A549 (cell line): ENCODE data around the gene PATJ. TPM values are rescaled to one million over a fixed set of nuclear protein-coding genes. Genes with fewer than 3 reads are reported as not detected.

Experiments
- ATAC-seq, 2 experiments: fragments of 200-7000 bp in 1 of 2; fragments of >200 bp in 1 of 2; cut with Nextera tagmentation in 1 of 2; cut with Tn5 transposase in 1 of 2; 3 replicates each; pipeline versions ENCODE4 v1.8.0 to v1.9.1; 2018 to 2020; ENCODE audit warnings: mild to moderate bottlenecking in 1 of 2, moderate library complexity in 1 of 2
- CTCF ChIA-PET: fragments of 300-600 bp; sonication (Branson Sonifier 250); formaldehyde crosslinking; extraction: SDS; loops from one replicate; lab custom pipeline; 2021; ENCODE audit warnings: antibody characterized with exemption, inconsistent platforms; lab: Yijun Ruan, JAX
- POLR2A ChIA-PET: fragments of 350-600 bp; formaldehyde crosslinking; extraction: SDS; loops from one replicate; lab custom pipeline; 2021; ENCODE audit warnings: antibody characterized with exemption, inconsistent platforms; lab: Yijun Ruan, JAX
- DNase-seq, 2 experiments: peaks; one replicate each; pipeline versions ENCODE4 v3.0.0 to v3.0.0-alpha.2; 2011 to 2016; ENCODE audit warnings: low read depth in 1 of 2, low spot score in 1 of 2
- FAIRE-seq: peaks from 2 replicates; lab custom pipeline; 2011; peaks lifted over from hg19 to GRCh38; lab: Jason Lieb, UNC
- H3K27ac ChIP-seq, 2 experiments: fragments of >200 bp; sonication (Bioruptor Twin); formaldehyde crosslinking; 3 replicates each; pipeline ENCODE4 v1.5.1; 2016 to 2017
- H3K4me1 ChIP-seq: fragments of >200 bp; sonication (Bioruptor Twin); formaldehyde crosslinking; 3 replicates; pipeline ENCODE4 v1.6.1; 2016
- H3K4me2 ChIP-seq: fragments of >200 bp; sonication (Bioruptor Twin); formaldehyde crosslinking; 3 replicates; pipeline ENCODE4 v1.6.1; 2016
- H3K4me3 ChIP-seq: fragments of >200 bp; sonication (Bioruptor Twin); formaldehyde crosslinking; 3 replicates; pipeline ENCODE4 v1.5.1; 2016
- H3K9me3 ChIP-seq: fragments of >200 bp; sonication (Bioruptor Twin); formaldehyde crosslinking; 3 replicates; pipeline ENCODE4 v1.6.1; 2016
- BHLHE40 ChIP-seq: IDR thresholded peaks from 2 replicates; pipeline ENCODE4 v1.6.1; 2012; ENCODE audit warnings: low read depth, low read length, inconsistent platforms
- EHF ChIP-seq: fragments of 250-450 bp; sonication (Bioruptor Pico); IDR thresholded peaks from 2 replicates; pipeline ENCODE4 v1.5.0; 2020; ENCODE audit warnings: mild to moderate bottlenecking
- EP300 ChIP-seq, 2 experiments: fragments of >200 bp; sonication (Bioruptor Twin); formaldehyde crosslinking; IDR thresholded peaks; 2 replicates in 1 of 2; 3 replicates in 1 of 2; pipeline ENCODE4 v1.6.1; 2016 to 2017
- FOSB ChIP-seq: fragments of 250-450 bp; sonication (Bioruptor Pico); IDR thresholded peaks from 2 replicates; pipeline ENCODE4 v1.5.0; 2020; ENCODE audit warnings: mild to moderate bottlenecking, moderate library complexity
- FOXS1 ChIP-seq: fragments of 250-450 bp; sonication (Bioruptor Pico); IDR thresholded peaks from 2 replicates; pipeline ENCODE4 v1.5.0; 2020; ENCODE audit warnings: mild to moderate bottlenecking, moderate library complexity
- GATA3 ChIP-seq: IDR thresholded peaks from 2 replicates; pipeline ENCODE4 v1.6.1; 2012; ENCODE audit warnings: borderline replicate concordance
- HEYL ChIP-seq: fragments of 250-450 bp; sonication (Bioruptor Pico); IDR thresholded peaks from 2 replicates; pipeline ENCODE4 v1.8.0; 2021; ENCODE audit warnings: mild to moderate bottlenecking, moderate library complexity
- JUNB ChIP-seq: fragments of >200 bp; sonication (Bioruptor Twin); formaldehyde crosslinking; IDR thresholded peaks from 2 replicates; pipeline ENCODE4 v1.6.1; 2016
- KDM1A ChIP-seq: fragments of 200-600 bp; sonication (generic); IDR thresholded peaks from 2 replicates; pipeline ENCODE4 v1.6.1; 2016; ENCODE audit warnings: low read depth, mild to moderate bottlenecking
- MAZ ChIP-seq: fragments of 150-350 bp; IDR thresholded peaks from 2 replicates; pipeline ENCODE4 v1.6.1; 2014; ENCODE audit warnings: antibody characterized with exemption, low read depth, low read length, borderline replicate concordance
- MYC ChIP-seq: IDR thresholded peaks from 2 replicates; pipeline ENCODE4 v1.6.1; 2012; ENCODE audit warnings: mild to moderate bottlenecking, inconsistent platforms, low read length, improper control_type of control experiment, borderline replicate concordance
- NPAS2 ChIP-seq: fragments of 250-450 bp; sonication (Bioruptor Pico); IDR thresholded peaks from 2 replicates; pipeline ENCODE4 v1.8.0; 2022; ENCODE audit warnings: mild to moderate bottlenecking, moderate library complexity, borderline replicate concordance
- PHF8 ChIP-seq: fragments of 200-600 bp; sonication (generic); IDR thresholded peaks from 2 replicates; pipeline ENCODE4 v1.6.1; 2016; ENCODE audit warnings: low read depth, mild to moderate bottlenecking, antibody characterized with exemption, moderate library complexity, borderline replicate concordance
- RAD21 ChIP-seq, 2 experiments: fragments of >200 bp in 1 of 2; sonication (Bioruptor Twin) in 1 of 2; formaldehyde crosslinking in 1 of 2; IDR thresholded peaks in 1 of 2; conservative IDR thresholded peaks in 1 of 2; 2 replicates in 1 of 2; 3 replicates in 1 of 2; pipeline ENCODE4 v1.6.1; 2012 to 2018; ENCODE audit warnings: inconsistent platforms in 1 of 2
- RFX5 ChIP-seq: fragments of 450-650 bp; IDR thresholded peaks from 2 replicates; pipeline ENCODE4 v1.7.1; 2014; ENCODE audit warnings: antibody characterized with exemption, mild to moderate bottlenecking, moderate library complexity
- TFCP2L1 ChIP-seq: fragments of 250-450 bp; sonication (Bioruptor Pico); IDR thresholded peaks from 2 replicates; pipeline ENCODE4 v1.5.0; 2021; ENCODE audit warnings: mild to moderate bottlenecking
- TP53 ChIP-seq: fragments of 250-450 bp; sonication (Bioruptor Pico); IDR thresholded peaks from 2 replicates; pipeline ENCODE4 v1.5.0; 2021; ENCODE audit warnings: mild to moderate bottlenecking, moderate library complexity
- ZNF302 ChIP-seq: fragments of 250-450 bp; sonication (Bioruptor Pico); IDR thresholded peaks from 2 replicates; pipeline ENCODE4 v1.9.0; 2021; ENCODE audit warnings: inconsistent platforms, mild to moderate bottlenecking, moderate library complexity
- ZSCAN20 ChIP-seq: fragments of 250-450 bp; sonication (Bioruptor Pico); IDR thresholded peaks from 2 replicates; pipeline ENCODE4 v1.8.0; 2022; ENCODE audit warnings: mild to moderate bottlenecking, moderate library complexity
- WGBS: methylation state at CpG from one replicate; pipeline ENCODE4 v1.1.6; 2017; ENCODE audit errors: missing lambda C conversion rate; 5-methylcytosine and 5-hydroxymethylcytosine counted together
- polyA plus RNA-seq, 4 experiments: library from polyadenylated mRNA; depleted of rRNA in 3 of 4; stranded (reverse); fragments of >200 nt; fragmentation: RNase III in 1 of 4; extraction: RNeasy Plus Mini Kit Qiagen cat#74134 plus additional on column Dnase treatment in 1 of 4; gene quantifications; 2 replicates in 3 of 4; 3 replicates in 1 of 4; pipeline ENCODE4 v1.2.3, GENCODE V29; 2011 to 2017
- TF ChIP-seq, protein P1 (sequence below): fragments of 450-650 bp; IDR thresholded peaks from 2 replicates; pipeline ENCODE4 v1.6.1; 2014; ENCODE audit warnings: antibody characterized with exemption
- TF ChIP-seq, protein P2 (sequence below): fragments of 250-450 bp; sonication (Bioruptor Pico); IDR thresholded peaks from 2 replicates; pipeline ENCODE4 v1.5.0; 2021; ENCODE audit warnings: mild to moderate bottlenecking, moderate library complexity, borderline replicate concordance
- TF ChIP-seq, protein P3 (sequence below): fragments of >200 bp; sonication (Bioruptor Twin); formaldehyde crosslinking; IDR thresholded peaks from 2 replicates; pipeline ENCODE4 v1.6.1; 2016

Gene PATJ
- polyA plus RNA-seq, 2 of the 4 experiments (the other 2 are of a cell fraction) = 6.0 to 14.7 TPM

DNA sequence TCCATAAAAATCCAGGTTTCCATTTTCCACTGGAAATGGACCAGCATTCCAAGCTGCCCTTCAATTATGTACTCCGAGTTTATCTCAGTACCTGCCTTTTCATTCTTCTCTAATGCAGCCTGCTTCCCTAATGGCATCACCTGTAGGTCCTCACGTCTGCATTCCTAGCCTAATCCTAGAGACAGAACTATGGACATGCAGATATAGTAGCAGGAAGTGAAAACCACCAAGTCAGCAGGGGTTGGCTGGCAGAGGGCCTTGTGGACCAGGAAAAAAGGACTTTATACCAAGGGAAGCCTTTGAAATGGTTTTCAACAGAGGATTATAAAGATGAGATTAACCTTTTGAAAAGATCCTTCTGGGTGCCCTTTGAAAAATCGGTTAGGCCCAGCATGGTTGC, 316.7 kb downstream of the PATJ start:
- Histone ChIP-seq H3K4me3 (no peak overlapping the region), H3K9me3 (0 out of 3 replicates have a peak, but pooled peaks cover 3% of the 10 kb centered on the region), H3K27ac (no peak overlapping the region), H3K4me1 (no peaks in the 10 kb centered on the region), H3K4me2 (no peak overlapping the region)
- POLR2A ChIA-PET = no interaction called here
- TF ChIP-seq TP53 (CRISPR knock-in tag) = no peak
- TF ChIP-seq BHLHE40 = no peak
- TF ChIP-seq ZNF302 (CRISPR knock-in tag) = no peak
- no peak for TF ChIP-seq RAD21 (conservative IDR thresholded peaks at IDR 0.05 in 1 of 2, IDR thresholded peaks at IDR 0.05 in 1 of 2)
- TF ChIP-seq, protein P1, sequence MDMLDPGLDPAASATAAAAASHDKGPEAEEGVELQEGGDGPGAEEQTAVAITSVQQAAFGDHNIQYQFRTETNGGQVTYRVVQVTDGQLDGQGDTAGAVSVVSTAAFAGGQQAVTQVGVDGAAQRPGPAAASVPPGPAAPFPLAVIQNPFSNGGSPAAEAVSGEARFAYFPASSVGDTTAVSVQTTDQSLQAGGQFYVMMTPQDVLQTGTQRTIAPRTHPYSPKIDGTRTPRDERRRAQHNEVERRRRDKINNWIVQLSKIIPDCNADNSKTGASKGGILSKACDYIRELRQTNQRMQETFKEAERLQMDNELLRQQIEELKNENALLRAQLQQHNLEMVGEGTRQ = no peak
- TF ChIP-seq FOSB (CRISPR knock-in tag) = no peak
- no peak for TF ChIP-seq ZSCAN20 (CRISPR knock-in tag)
- TF ChIP-seq, protein P2, sequence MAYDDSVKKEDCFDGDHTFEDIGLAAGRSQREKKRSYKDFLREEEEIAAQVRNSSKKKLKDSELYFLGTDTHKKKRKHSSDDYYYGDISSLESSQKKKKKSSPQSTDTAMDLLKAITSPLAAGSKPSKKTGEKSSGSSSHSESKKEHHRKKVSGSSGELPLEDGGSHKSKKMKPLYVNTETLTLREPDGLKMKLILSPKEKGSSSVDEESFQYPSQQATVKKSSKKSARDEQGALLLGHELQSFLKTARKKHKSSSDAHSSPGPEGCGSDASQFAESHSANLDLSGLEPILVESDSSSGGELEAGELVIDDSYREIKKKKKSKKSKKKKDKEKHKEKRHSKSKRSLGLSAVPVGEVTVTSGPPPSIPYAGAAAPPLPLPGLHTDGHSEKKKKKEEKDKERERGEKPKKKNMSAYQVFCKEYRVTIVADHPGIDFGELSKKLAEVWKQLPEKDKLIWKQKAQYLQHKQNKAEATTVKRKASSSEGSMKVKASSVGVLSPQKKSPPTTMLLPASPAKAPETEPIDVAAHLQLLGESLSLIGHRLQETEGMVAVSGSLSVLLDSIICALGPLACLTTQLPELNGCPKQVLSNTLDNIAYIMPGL (CRISPR knock-in tag) = no peak
- TF ChIP-seq PHF8 = no peak
- no peak for TF ChIP-seq RFX5
- TF ChIP-seq KDM1A = no peak
- TF ChIP-seq MAZ = no peak
- no peak for TF ChIP-seq FOXS1 (CRISPR knock-in tag)
- 70% methylated on average over 3 of the region's 3 CpGs for WGBS
- DNase-seq = no peak
- CTCF ChIA-PET = no interaction called here
- no peak for ATAC-seq
- FAIRE-seq = no peak

DNA sequence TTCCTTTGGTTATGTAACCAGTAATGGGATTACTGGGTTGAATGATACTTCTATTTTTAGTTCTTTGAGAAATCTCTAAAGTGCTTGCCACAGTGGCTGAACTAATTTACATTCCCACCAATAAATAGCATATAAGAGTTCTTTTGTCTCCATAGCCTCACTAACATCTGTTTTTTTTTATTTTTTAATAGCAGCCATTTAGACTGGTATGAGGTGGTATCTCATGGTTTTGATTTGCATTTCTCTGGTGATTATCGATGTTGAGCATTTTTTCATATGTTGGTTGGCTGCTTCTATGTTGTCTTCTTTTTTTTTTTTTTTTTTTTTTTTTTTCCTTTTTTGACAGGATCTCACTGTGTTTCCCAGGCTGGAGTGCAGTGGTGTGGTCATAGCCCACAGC, 319.8 kb downstream of the PATJ start:
- DNase-seq (no peak), ATAC-seq (no peak), FAIRE-seq (no peak)
- CTCF ChIA-PET = no interaction called here
- H3K4me2 ChIP-seq = no peak overlapping the region
- POLR2A ChIA-PET = interaction anchor here (0.6 kb wide), 1 partner anchor 1091 kb away, joined by 3 read pairs; no protein-coding TSS in a partner anchor
- 100% methylated on average over 1 of the region's 1 CpG for WGBS
- H3K9me3 ChIP-seq = 0 out of 3 replicates have a peak, but pooled peaks cover 6% of the 10 kb centered on the region
- H3K4me1 ChIP-seq = no peaks in the 10 kb centered on the region
- H3K4me3 ChIP-seq = no peak overlapping the region
- H3K27ac ChIP-seq = no peak overlapping the region
- TF ChIP-seq NPAS2 (CRISPR knock-in tag) = no peak
- TF ChIP-seq, protein P3, sequence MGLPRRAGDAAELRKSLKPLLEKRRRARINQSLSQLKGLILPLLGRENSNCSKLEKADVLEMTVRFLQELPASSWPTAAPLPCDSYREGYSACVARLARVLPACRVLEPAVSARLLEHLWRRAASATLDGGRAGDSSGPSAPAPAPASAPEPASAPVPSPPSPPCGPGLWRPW = no peak
- no peak for TF ChIP-seq MAZ
- TF ChIP-seq MYC = no peak
- no peak for TF ChIP-seq EP300 (IDR thresholded peaks at IDR 0.05)
- TF ChIP-seq PHF8 = no peak
- no peak for TF ChIP-seq HEYL (CRISPR knock-in tag)
- no peak for TF ChIP-seq JUNB
- no peak for TF ChIP-seq EHF
- TF ChIP-seq ZSCAN20 (CRISPR knock-in tag) = no peak
- TF ChIP-seq GATA3 = no peak
- no peak for TF ChIP-seq TFCP2L1 (CRISPR knock-in tag)
